Ishikawa (cell line): ENCODE results near the gene SH2D2A.

ENCODE experiments used
- CEBPB ChIP-seq: IDR thresholded peaks from 2 replicates; pipeline ENCODE4 v1.6.1; 2012
- CREB1 ChIP-seq: IDR thresholded peaks from 2 replicates; pipeline ENCODE4 v1.6.1; 2012; ENCODE audit warnings: low read depth
- EGR1 ChIP-seq: IDR thresholded peaks from 2 replicates; pipeline ENCODE4 v1.6.1; 2012
- EP300 ChIP-seq: IDR thresholded peaks from 2 replicates; pipeline ENCODE4 v1.6.1; 2012; ENCODE audit warnings: borderline replicate concordance
- FOXM1 ChIP-seq: IDR thresholded peaks from 2 replicates; pipeline ENCODE4 v1.6.1; 2012; ENCODE audit warnings: low read depth, borderline replicate concordance
- MAX ChIP-seq: IDR thresholded peaks from 2 replicates; pipeline ENCODE4 v1.6.1; 2012
- NFIC ChIP-seq: IDR thresholded peaks from 2 replicates; pipeline ENCODE4 v1.6.1; 2012
- RAD21 ChIP-seq: IDR thresholded peaks from 2 replicates; pipeline ENCODE4 v1.6.1; 2012; ENCODE audit warnings: low read depth
- REST ChIP-seq: IDR thresholded peaks from 2 replicates; pipeline ENCODE4 v1.6.1; 2012; ENCODE audit warnings: low read depth, mild to moderate bottlenecking
- TAF1 ChIP-seq: IDR thresholded peaks from 2 replicates; pipeline ENCODE4 v1.6.1; 2012; ENCODE audit warnings: low read depth, mild to moderate bottlenecking
- TCF12 ChIP-seq: IDR thresholded peaks from 2 replicates; pipeline ENCODE4 v1.6.1; 2012; ENCODE audit warnings: low read depth
- TEAD4 ChIP-seq: IDR thresholded peaks from 2 replicates; pipeline ENCODE4 v1.6.1; 2012
- USF1 ChIP-seq: IDR thresholded peaks from 2 replicates; pipeline ENCODE4 v1.6.1; 2012
- YY1 ChIP-seq: IDR thresholded peaks from 2 replicates; pipeline ENCODE4 v1.6.1; 2012; ENCODE audit warnings: low read depth
- ZBTB7A ChIP-seq: IDR thresholded peaks from 2 replicates; pipeline ENCODE4 v1.6.1; 2012; ENCODE audit warnings: low read depth

Gene SH2D2A

GRCh38 chr1:156822680-156823079, 6.0 kb upstream of the SH2D2A start:
- no peak for TF ChIP-seq REST
- no peak for TF ChIP-seq TCF12
- TF ChIP-seq EGR1, result no peak
- TF ChIP-seq ZBTB7A, result no peak
- TF ChIP-seq EP300, result no peak
- no peak for TF ChIP-seq USF1
- no peak for TF ChIP-seq TAF1
- no peak for TF ChIP-seq CEBPB
- TF ChIP-seq FOXM1, result no peak
- no peak for TF ChIP-seq CREB1
- no peak for TF ChIP-seq RAD21
- no peak for TF ChIP-seq NFIC
- TF ChIP-seq MAX, result no peak

GRCh38 chr1:156821801-156822200, 5.2 kb upstream of the SH2D2A start:
- TF ChIP-seq NFIC (no peak), ZBTB7A (no peak), MAX (no peak), REST (no peak), TEAD4 (no peak)

- TF ChIP-seq TAF1 (no peak), YY1 (no peak), TEAD4 (no peak), TCF12 (no peak), CEBPB (no peak), FOXM1 (no peak), NFIC (no peak), USF1 (no peak), CREB1 (no peak), REST (no peak), MAX (no peak)
These were observed 656 bp downstream of the SH2D2A start for GRCh38 chr1:156815961-156816422.

GRCh38 chr1:156815307-156815826, 1.3 kb downstream of the SH2D2A start:
- TF ChIP-seq MAX, result no peak
- TF ChIP-seq EP300, result no peak
- TF ChIP-seq RAD21, result no peak
- TF ChIP-seq ZBTB7A, result no peak
- no peak for TF ChIP-seq YY1

- TF ChIP-seq TAF1 (no peak), CREB1 (no peak), EP300 (no peak), YY1 (no peak), RAD21 (no peak), EGR1 (no peak), TEAD4 (no peak), NFIC (no peak), ZBTB7A (no peak), MAX (no peak), CEBPB (no peak)
These were observed 1.9 kb downstream of the SH2D2A start for GRCh38 chr1:156814571-156815260.
